Sigmoid colon (tissue), 7 donors: ENCODE measurements around the gene DHX15. TPM values are rescaled to one million over a fixed set of nuclear protein-coding genes. Genes with fewer than 3 reads are reported as not detected.

Experiments
- DNase-seq: peaks from one replicate; pipeline ENCODE4 v3.0.0-alpha.2; 2019
- H3K27ac ChIP-seq, 4 donors: fragments of 200-600 bp; sonication (generic); one replicate each; pipeline ENCODE4 v1.5.1; 2016 to 2019; ENCODE audit warnings: mild to moderate bottlenecking in 1 of 4
- H3K27me3 ChIP-seq, 3 donors: fragments of 200-600 bp; sonication (generic); one replicate each; pipeline ENCODE4 v1.5.1; 2019; ENCODE audit warnings: mild to moderate bottlenecking in 1 of 3
- H3K36me3 ChIP-seq, 4 donors: fragments of 200-600 bp; sonication (generic); one replicate each; pipeline ENCODE4 v1.5.1; 2016 to 2019
- H3K4me1 ChIP-seq, 4 donors: fragments of 200-600 bp; sonication (generic); one replicate each; pipeline ENCODE4 v1.5.1; 2017 to 2019
- H3K4me3 ChIP-seq, 4 donors: fragments of 200-600 bp; sonication (generic); one replicate each; pipeline ENCODE4 v1.5.1; 2017 to 2019; ENCODE audit warnings: mild to moderate bottlenecking in 2 of 4, moderate library complexity in 1 of 4
- H3K9me3 ChIP-seq, 4 donors: fragments of 200-600 bp in 3 of 4; sonication (generic) in 3 of 4; one replicate each; pipeline versions ENCODE4 v1.5.1 to v1.6.1; 2013 to 2019
- EP300 ChIP-seq, 4 donors: sonication (generic); formaldehyde crosslinking; IDR thresholded peaks; one replicate each; pipeline ENCODE4 v1.6.1; 2017; ENCODE audit warnings: antibody characterized with exemption in 4 of 4
- POLR2A ChIP-seq, 2 donors: fragments of 450-650 bp; IDR thresholded peaks; one replicate each; pipeline ENCODE4 v1.6.1; 2016; ENCODE audit warnings: antibody characterized with exemption in 2 of 2, mild to moderate bottlenecking in 2 of 2, moderate library complexity in 2 of 2
- POLR2AphosphoS5 ChIP-seq, 4 donors: sonication (generic); formaldehyde crosslinking; IDR thresholded peaks; one replicate each; pipeline ENCODE4 v1.6.1; 2017; ENCODE audit warnings: antibody characterized with exemption in 4 of 4
- WGBS, 2 donors: extraction: QIAGEN DNeasy Blood & Tissue Kit; methylation state at CpG; one replicate each; pipeline ENCODE4 v1.1.7; 2013; 5-methylcytosine and 5-hydroxymethylcytosine counted together
- intact Hi-C: fragments of 100-400 bp; cut with DNase I; formaldehyde crosslinking; loops from one replicate; pipeline ENCODE4 v1.15.1; 2023
- polyA plus RNA-seq, 3 donors: library from polyadenylated mRNA; stranded (reverse); fragments of 200-250 nt; gene quantifications; one replicate each; pipeline ENCODE4 v1.2.3, GENCODE V29; 2013
- total RNA-seq, 4 donors: library from RNA; depleted of rRNA; stranded (reverse); fragments of >200 nt; gene quantifications; one replicate each; pipeline ENCODE4 v1.1.0, GENCODE V29; 2016
- TF ChIP-seq, protein P1 (sequence below), 4 experiments: fragments of 450-650 bp in 3 of 4; fragments of 200-600 bp in 1 of 4; IDR thresholded peaks; one replicate each; pipeline ENCODE4 v1.5.1; 2016 to 2019; ENCODE audit warnings: antibody characterized with exemption in 4 of 4, mild to moderate bottlenecking in 3 of 4, moderate library complexity in 2 of 4
- donor health status: healthy with polysubstance abuse.
- donor health status: Bipolar disorder and iron deficiency.
- donor health status: healthy.

DHX15 gene
- total and polyA plus RNA-seq, 7 donors: 53.5 to 136 (median 103) TPM

DNA sequence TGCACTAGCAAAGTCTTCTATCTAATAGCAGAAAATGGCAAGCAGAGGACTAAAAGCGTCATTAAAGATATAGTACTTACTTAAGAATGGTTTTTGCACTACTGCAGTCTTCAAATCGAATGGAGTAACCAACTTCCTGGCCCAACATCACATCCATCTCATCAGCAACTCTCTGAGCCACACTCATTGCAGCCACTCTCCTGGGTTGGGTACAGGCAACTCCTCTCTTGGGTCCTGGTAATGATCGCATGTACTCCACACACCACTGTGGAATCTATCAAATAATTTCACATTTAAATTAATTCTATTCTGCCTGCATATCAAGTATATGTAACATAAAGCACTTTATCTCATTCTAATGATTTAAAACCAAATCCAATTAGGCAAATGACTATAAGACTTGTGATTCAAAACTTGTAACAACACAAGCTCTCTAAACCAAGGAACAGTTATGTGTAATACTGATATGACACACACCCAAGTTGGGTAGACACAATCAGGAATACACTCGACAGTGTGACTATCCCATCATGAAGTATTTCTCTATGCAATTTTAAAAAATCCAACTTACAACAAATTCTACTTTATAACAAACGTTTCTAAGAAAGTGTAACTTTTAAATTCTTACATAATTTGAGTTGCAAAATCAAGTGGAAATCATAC is 13.6 kb downstream of the DHX15 start:
- intact Hi-C loops: no loop called here
- 76 to 83% methylated on average over 5 of the region's 5 CpGs for WGBS, 2 donors
- Histone ChIP-seq H3K4me1 (peaks cover 0 to 43% (median 35%) of the 10 kb centered on the region in 4 donors), H3K9me3 (no peaks in the 10 kb centered on the region), H3K27ac (no peak overlapping the region), H3K36me3 (peaks cover 4 to 36% (median 10%) of the 10 kb centered on the region in 4 donors), H3K4me3 (no peak overlapping the region), H3K27me3 (no peaks in the 10 kb centered on the region)
- no peak for DNase-seq
- TF ChIP-seq POLR2A (IDR thresholded peaks at IDR 0.05): no peak
- TF ChIP-seq, protein P1, sequence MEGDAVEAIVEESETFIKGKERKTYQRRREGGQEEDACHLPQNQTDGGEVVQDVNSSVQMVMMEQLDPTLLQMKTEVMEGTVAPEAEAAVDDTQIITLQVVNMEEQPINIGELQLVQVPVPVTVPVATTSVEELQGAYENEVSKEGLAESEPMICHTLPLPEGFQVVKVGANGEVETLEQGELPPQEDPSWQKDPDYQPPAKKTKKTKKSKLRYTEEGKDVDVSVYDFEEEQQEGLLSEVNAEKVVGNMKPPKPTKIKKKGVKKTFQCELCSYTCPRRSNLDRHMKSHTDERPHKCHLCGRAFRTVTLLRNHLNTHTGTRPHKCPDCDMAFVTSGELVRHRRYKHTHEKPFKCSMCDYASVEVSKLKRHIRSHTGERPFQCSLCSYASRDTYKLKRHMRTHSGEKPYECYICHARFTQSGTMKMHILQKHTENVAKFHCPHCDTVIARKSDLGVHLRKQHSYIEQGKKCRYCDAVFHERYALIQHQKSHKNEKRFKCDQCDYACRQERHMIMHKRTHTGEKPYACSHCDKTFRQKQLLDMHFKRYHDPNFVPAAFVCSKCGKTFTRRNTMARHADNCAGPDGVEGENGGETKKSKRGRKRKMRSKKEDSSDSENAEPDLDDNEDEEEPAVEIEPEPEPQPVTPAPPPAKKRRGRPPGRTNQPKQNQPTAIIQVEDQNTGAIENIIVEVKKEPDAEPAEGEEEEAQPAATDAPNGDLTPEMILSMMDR (IDR thresholded peaks at IDR 0.05): no peak
- no peak for TF ChIP-seq POLR2AphosphoS5 (IDR thresholded peaks at IDR 0.05)
- no peak for TF ChIP-seq EP300 (IDR thresholded peaks at IDR 0.05)

GRCh38 chr4:24570172-24570571 is 14.2 kb downstream of the DHX15 start:
- H3K36me3 ChIP-seq: peaks cover 4 to 30% (median 8%) of the 10 kb centered on the region in 4 donors
- H3K4me1 ChIP-seq: peaks cover 0 to 47% (median 37%) of the 10 kb centered on the region in 4 donors
- intact Hi-C loops: no loop called here
- 63 to 74% methylated on average over 1 of the region's 1 CpG for WGBS, 2 donors
- no peak for DNase-seq
- H3K9me3 ChIP-seq: no peaks in the 10 kb centered on the region
- no peaks in the 10 kb centered on the region for H3K27me3 ChIP-seq
- H3K4me3 ChIP-seq: no peak overlapping the region
- no peak for TF ChIP-seq EP300 (IDR thresholded peaks at IDR 0.05)
- no peak overlapping the region for H3K27ac ChIP-seq

DNA sequence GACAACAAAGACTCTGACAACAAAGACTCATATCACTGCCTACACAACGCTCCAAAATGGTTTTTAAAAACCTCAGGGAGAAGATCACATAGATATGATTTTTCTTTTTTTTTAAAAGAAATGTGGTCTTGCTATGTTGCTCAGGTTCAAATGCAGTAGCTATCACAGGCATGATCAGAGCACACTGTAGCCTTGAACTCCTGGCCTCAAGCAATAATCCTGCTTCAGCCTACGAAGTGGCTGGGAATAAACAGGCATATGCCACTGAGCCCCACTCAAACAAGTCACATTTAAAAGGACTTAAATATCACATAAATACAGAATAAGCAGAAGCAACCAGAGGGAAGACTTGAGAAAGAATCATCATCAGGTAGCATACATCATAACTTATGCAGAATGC is 14.7 kb downstream of the DHX15 start:
- 64 to 69% methylated on average over 2 of the region's 2 CpGs for WGBS, 2 donors
- no peak for TF ChIP-seq POLR2AphosphoS5 (IDR thresholded peaks at IDR 0.05)
- TF ChIP-seq, protein P1 (IDR thresholded peaks at IDR 0.05): no peak
- no peak for TF ChIP-seq EP300 (IDR thresholded peaks at IDR 0.05)
- TF ChIP-seq POLR2A (IDR thresholded peaks at IDR 0.05): no peak
- Histone ChIP-seq H3K27me3 (no peaks in the 10 kb centered on the region), H3K9me3 (no peaks in the 10 kb centered on the region), H3K36me3 (peaks cover 1 to 25% (median 5%) of the 10 kb centered on the region in 4 donors), H3K27ac (no peak overlapping the region), H3K4me1 (peaks cover 0 to 51% (median 42%) of the 10 kb centered on the region in 4 donors), H3K4me3 (no peak overlapping the region)
- DNase-seq: no peak
- intact Hi-C loops: no loop called here

GRCh38 chr4:24568425-24568824 is 15.9 kb downstream of the DHX15 start:
- H3K9me3 ChIP-seq: no peaks in the 10 kb centered on the region
- H3K27ac ChIP-seq: no peak overlapping the region
- H3K4me3 ChIP-seq: no peak overlapping the region
- intact Hi-C loops: no loop called here
- H3K36me3 ChIP-seq: peaks cover 0 to 13% (median 3%) of the 10 kb centered on the region in 4 donors
- no peak for DNase-seq
- H3K27me3 ChIP-seq: no peaks in the 10 kb centered on the region
- TF ChIP-seq EP300 (IDR thresholded peaks at IDR 0.05): no peak
- no peak for TF ChIP-seq POLR2A (IDR thresholded peaks at IDR 0.05)
- TF ChIP-seq, protein P1 (IDR thresholded peaks at IDR 0.05): no peak
- no peak for TF ChIP-seq POLR2AphosphoS5 (IDR thresholded peaks at IDR 0.05)
- peaks cover 0 to 54% (median 47%) of the 10 kb centered on the region in 4 donors for H3K4me1 ChIP-seq

DNA sequence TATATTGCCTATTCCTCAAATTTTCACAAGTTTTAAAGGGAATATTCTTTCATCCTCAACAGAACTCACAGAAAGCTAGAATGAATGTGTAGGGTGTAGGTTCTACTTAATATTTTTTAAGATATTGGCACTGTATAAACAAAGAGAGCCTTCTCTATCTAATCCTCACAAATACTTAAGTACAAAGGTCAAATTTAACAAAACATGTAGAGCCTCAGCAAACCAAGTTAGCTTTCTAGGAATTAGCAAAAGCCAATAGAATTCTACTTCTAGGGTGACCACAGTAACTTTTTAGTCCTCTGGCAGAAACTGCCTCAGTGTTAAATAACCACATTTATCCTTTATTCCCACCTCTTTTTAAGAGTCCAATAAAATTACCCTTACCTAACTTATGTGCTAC is 19.3 kb downstream of the DHX15 start:
- no peak overlapping the region for H3K27ac ChIP-seq
- intact Hi-C loops: no loop called here
- H3K27me3 ChIP-seq: no peaks in the 10 kb centered on the region
- H3K36me3 ChIP-seq: peaks cover 0 to 8% (median 3%) of the 10 kb centered on the region in 4 donors
- H3K9me3 ChIP-seq: no peaks in the 10 kb centered on the region
- H3K4me3 ChIP-seq: no peak overlapping the region
- TF ChIP-seq POLR2A (IDR thresholded peaks at IDR 0.05): no peak
- no peak for TF ChIP-seq POLR2AphosphoS5 (IDR thresholded peaks at IDR 0.05)
- TF ChIP-seq EP300 (IDR thresholded peaks at IDR 0.05): no peak
- TF ChIP-seq, protein P1 (IDR thresholded peaks at IDR 0.05): no peak
- DNase-seq: no peak
- H3K4me1 ChIP-seq: peaks cover 0 to 53% (median 43%) of the 10 kb centered on the region in 4 donors
